Psoas muscle (tissue), 8 donors: ENCODE results near the gene PPT2. TPM values are rescaled to one million over a fixed set of nuclear protein-coding genes. Genes with fewer than 3 reads are reported as not detected.
"Not testable (repeated sequence)": the region's sequence is repeated elsewhere in the genome, so short reads cannot be mapped to it uniquely, and the experiment has no call there.

Experiments
- ATAC-seq, 4 donors: fragments of 200-7000 bp; cut with Tn5 transposase; one replicate each; pipeline ENCODE4 v1.9.1; 2020; ENCODE audit warnings: moderate library complexity in 3 of 4, mild to moderate bottlenecking in 2 of 4
- DNase-seq, 2 donors: peaks; one replicate each; pipeline ENCODE4 v3.0.0-alpha.2; 2020
- H3K27ac ChIP-seq: fragments of 200-600 bp; one replicate; pipeline ENCODE4 v1.8.0; 2022
- H3K27me3 ChIP-seq, 3 donors: fragments of 200-600 bp in 1 of 3; one replicate each; pipeline versions ENCODE4 v1.6.1 to v1.8.0; 2013 to 2022; ENCODE audit warnings: low read length in 2 of 3, mild to moderate bottlenecking in 2 of 3, moderate library complexity in 1 of 3; ENCODE audit not compliant: insufficient read depth in 3 of 3
- H3K36me3 ChIP-seq, 2 donors: fragments of 200-600 bp in 1 of 2; one replicate each; pipeline versions ENCODE4 v1.6.1 to v1.8.0; 2013 to 2022; ENCODE audit warnings: low read depth in 1 of 2, mild to moderate bottlenecking in 1 of 2, moderate library complexity in 1 of 2; ENCODE audit not compliant: insufficient read depth in 1 of 2
- H3K4me1 ChIP-seq: fragments of 200-600 bp; one replicate; pipeline ENCODE4 v1.8.0; 2022
- H3K4me3 ChIP-seq: fragments of 200-600 bp; one replicate; pipeline ENCODE4 v1.8.0; 2022; ENCODE audit warnings: mild to moderate bottlenecking
- H3K9me3 ChIP-seq: fragments of 200-600 bp; one replicate; pipeline ENCODE4 v1.8.0; 2022
- CTCF ChIP-seq: fragments of 200-600 bp; IDR thresholded peaks from one replicate; pipeline ENCODE4 v1.8.0; 2022; ENCODE audit warnings: antibody characterized with exemption
- WGBS, 3 donors: extraction: QIAGEN DNeasy Blood & Tissue Kit; methylation state at CpG; one replicate each; pipeline versions ENCODE4 v1.1.6 to v1.1.7; 2013; 5-methylcytosine and 5-hydroxymethylcytosine counted together
- intact Hi-C, 2 donors: fragments of 100-400 bp; cut with DNase I; formaldehyde crosslinking; loops; one replicate each; pipeline versions ENCODE4 v1.11.0 to v1.14.2; 2022
- polyA plus RNA-seq, 3 donors: library from polyadenylated mRNA; stranded (reverse); fragments of 200-250 nt; gene quantifications; one replicate each; pipeline ENCODE4 v1.2.3, GENCODE V29; 2013
- total RNA-seq, 4 donors: library from RNA; stranded (reverse); fragmentation: NEBNext Ultra II Directional in 2 of 4; extraction: Animal tissue kit (Norgen Biotek cat#: 25700) in 2 of 4; gene quantifications; one replicate each; pipeline versions ENCODE4 v1.2.1 to v1.2.4, GENCODE V29; 2021 to 2023
- donor health status: healthy with polysubstance abuse.
- donor health status: DM: no; HTN: no; CAD: no; lungs with moderate emphysema.
- donor health status: Bipolar disorder and iron deficiency.
- donor health status: healthy.
- donor health status: DM: yes; HTN: yes; CAD: no.
- donor health status: DM: no; HTN: no; CAD: no.
- donor health status: DM: no; HTN: no; CAD: no.
- donor health status: DM: yes; HTN: yes; CAD: no.

Gene PPT2
- total and polyA plus RNA-seq, 7 donors: 11.3 to 28.3 (median 14.8) TPM

DNA sequence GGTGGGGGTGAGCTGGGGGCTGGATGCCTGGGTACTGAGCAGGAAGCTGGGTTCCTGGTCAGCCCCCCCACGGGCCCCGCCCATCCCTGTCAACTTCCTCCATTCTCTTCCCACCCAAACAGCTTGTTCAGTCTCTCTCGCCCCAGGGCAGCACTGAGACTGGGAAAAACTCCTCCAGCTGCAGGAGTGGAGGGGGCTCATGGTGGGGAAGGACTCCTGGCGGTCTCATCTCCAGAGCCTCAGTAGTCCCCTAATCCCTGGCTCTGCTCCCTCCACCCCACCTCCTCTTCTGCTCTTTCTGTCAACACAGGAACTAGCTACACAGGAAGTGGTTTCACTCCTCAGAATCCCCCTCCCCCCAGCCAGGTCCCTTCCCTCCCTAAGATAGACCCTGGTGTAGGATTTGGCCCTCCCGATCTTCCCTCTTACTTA, 38.7 kb downstream of the PPT2 start, which contains the start of gene GPSM3:
Gene GPSM3 (minus strand): TSS at position 36 of the 432 bp plus-strand sequence. CDS start 130 bp downstream, outside the sequence.
- TF ChIP-seq CTCF: no peak
- WGBS, 3 donors: 43 to 59% (median 50%) methylated on average over 5 of the region's 5 CpGs
- DNase-seq: peak; percentile 53 to 78
- intact Hi-C loops: loop anchor here in 1 of 2 donors (10.0 kb wide), 1 partner anchor 1002 kb away; the partner anchor contains the start of gene COL11A2
- Histone ChIP-seq H3K36me3 (peaks cover 0 to 4% of the 10 kb centered on the region in 2 donors), H3K9me3 (no peaks in the 10 kb centered on the region), H3K4me1 (peaks cover 28% of the 10 kb centered on the region), H3K27ac (peak within 1 kb of the TSS; percentile 48), H3K4me3 (peak within 1 kb of the TSS; percentile 77), H3K27me3 (no peaks in the 10 kb centered on the region)
- no peak for ATAC-seq

- 77 to 86% (median 84%) methylated on average over 13 of the region's 13 CpGs for WGBS, 3 donors
- Histone ChIP-seq H3K4me3 (peak overlapping the region; percentile 77), H3K4me1 (peaks cover 28% of the 10 kb centered on the region)
These were observed 39.2 kb downstream of the PPT2 start for GRCh38 chr6:32193096-32193495.

GRCh38 chr6:32194388-32194787, 40.4 kb downstream of the PPT2 start:
- no peaks in the 10 kb centered on the region for H3K9me3 ChIP-seq
- no peaks in the 10 kb centered on the region for H3K36me3 ChIP-seq
- intact Hi-C loops: loop anchor here in 1 of 2 donors (10.0 kb wide), 1 partner anchor 1000 kb away; the partner anchor contains the start of gene COL11A2
- peaks cover 25% of the 10 kb centered on the region for H3K4me1 ChIP-seq
- no peaks in the 10 kb centered on the region for H3K27me3 ChIP-seq
- peak overlapping the region; percentile 99 for H3K27ac ChIP-seq
- H3K4me3 ChIP-seq: peak overlapping the region; percentile 88
- ATAC-seq: no peak
- DNase-seq: no peak
- WGBS, 3 donors: 89 to 94% (median 92%) methylated on average over 4 of the region's 4 CpGs
- TF ChIP-seq CTCF: no peak

More at GRCh38 chr6:32193096-32193495, 39.2 kb downstream of the PPT2 start:
- not testable (repeated sequence) for H3K27me3 ChIP-seq, H3K9me3 ChIP-seq, DNase-seq, ATAC-seq, H3K36me3 ChIP-seq
- H3K27ac ChIP-seq: peak overlapping the region; percentile 48
- intact Hi-C loops: loop anchor here in 1 of 2 donors (10.0 kb wide), 1 partner anchor 1002 kb away; the partner anchor contains the start of gene COL11A2

DNA sequence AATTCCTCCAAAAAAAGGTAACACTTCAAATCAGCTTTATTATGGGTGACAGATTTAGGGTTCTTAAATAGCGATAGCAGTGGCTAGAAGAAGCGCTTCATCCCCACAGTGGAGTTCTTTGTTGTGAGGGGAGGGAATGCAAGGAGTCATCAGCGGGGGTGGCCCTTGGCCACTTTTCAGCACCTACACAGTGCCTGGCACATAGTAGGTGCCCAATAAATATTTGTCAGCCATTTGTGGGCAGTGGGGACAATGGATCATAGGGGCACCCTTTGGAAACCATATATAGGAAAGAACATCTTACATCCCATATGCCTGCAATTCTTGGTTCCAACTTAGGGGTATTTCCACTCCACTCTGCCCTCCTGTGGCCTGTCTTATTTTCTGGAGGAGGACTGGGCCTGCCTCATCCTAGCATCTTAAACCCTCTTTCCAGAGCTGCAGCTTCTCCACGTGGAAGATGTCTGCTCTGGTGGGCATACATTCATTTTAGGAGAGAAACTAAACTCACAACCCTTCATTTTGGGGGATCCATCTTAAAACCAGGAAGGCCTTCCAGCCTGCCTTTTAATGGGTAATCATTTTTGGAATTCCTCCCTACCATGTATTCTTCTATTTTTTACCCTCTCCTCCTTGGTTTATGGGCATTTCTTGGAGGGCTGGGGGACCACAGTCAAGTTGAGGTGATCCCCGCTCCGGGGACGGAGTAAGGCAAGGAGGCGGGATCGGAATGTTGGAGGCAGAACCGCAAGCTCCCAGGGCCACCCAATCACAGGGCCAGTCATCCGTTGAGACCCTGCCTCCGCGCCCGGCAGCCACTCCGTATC, 41.1 kb downstream of the PPT2 start:
- peak; percentile 44 for TF ChIP-seq CTCF
- 16 to 17% (median 17%) methylated on average over 15 of the region's 15 CpGs for WGBS, 3 donors

GRCh38 chr6:32195652-32195901, 41.6 kb downstream of the PPT2 start:
- Histone ChIP-seq H3K4me1 (peaks cover 24% of the 10 kb centered on the region), H3K27ac (peak overlapping the region; percentile 99), H3K36me3 (no peaks in the 10 kb centered on the region), H3K4me3 (peak overlapping the region; percentile 88), H3K9me3 (no peaks in the 10 kb centered on the region), H3K27me3 (no peaks in the 10 kb centered on the region)
- DNase-seq: peak; percentile 100
- 0 to 1% (median 1%) methylated on average over 22 to 25 of the region's 25 CpGs for WGBS, 3 donors
- peak; percentile 48 for TF ChIP-seq CTCF
- ATAC-seq: peak; percentile 88 to 93 (median 92)
- intact Hi-C loops: loop anchor here (1.0 to 10.0 kb wide), 3 partner anchors 77 to 999 kb away; partner anchors contain the start of gene COL11A2 (in 1 of the 2)

More for the DNA sequence above, 41.1 kb downstream of the PPT2 start:
- DNase-seq (no peak), ATAC-seq (peak; percentile 15 to 47 (median 29))
- Histone ChIP-seq H3K4me3 (peak overlapping the region; percentile 88), H3K36me3 (no peaks in the 10 kb centered on the region), H3K4me1 (peaks cover 25% of the 10 kb centered on the region), H3K27me3 (no peaks in the 10 kb centered on the region), H3K9me3 (no peaks in the 10 kb centered on the region), H3K27ac (peak overlapping the region; percentile 99)
- intact Hi-C loops: loop anchor here (1.0 to 10.0 kb wide), 3 partner anchors 77 to 1000 kb away; partner anchors contain the start of gene COL11A2 (in 1 of the 2)
